ENCODE measurements around the gene EXOC6B. TPM values are rescaled to one million over a fixed set of nuclear protein-coding genes. Genes with fewer than 3 reads are reported as not detected.
"Not testable (repeated sequence)": the region's sequence is repeated elsewhere in the genome, so short reads cannot be mapped to it uniquely, and the experiment has no call there.

The EXOC6B gene
- polyA plus RNA-seq, 5 donors: 17.2 to 27.4 (median 26.6) TPM

DNA sequence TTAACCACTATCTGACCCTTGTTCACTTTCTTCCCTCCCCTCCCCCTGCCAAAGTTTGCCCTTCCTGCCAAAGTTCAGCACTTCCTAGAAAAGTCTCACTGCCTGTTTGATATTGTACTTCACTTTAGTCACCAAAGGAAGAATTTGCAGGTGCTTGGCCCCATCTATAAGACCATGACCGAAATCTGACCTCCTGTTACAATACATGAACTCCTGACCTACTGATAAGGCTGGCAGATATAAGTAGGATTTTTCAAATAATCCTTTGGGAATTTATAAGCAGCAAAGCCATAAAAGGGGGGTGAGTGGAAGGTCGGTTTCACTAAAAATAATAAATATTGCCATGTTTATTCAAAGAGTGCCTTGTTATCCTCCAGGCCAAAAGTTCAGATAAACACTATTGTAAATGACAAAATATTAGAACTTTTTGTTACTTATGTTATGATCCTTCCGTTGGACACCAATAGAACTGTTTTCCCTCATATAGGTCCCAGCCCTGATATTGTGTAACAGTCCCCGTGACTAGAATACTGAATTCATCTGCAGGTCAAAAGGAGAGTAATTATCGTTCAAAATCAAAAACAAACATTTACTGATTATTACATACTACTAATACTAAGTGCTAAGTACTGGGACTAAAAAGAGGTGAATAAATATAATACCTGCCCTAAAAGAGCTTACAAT is 277.6 kb downstream of the EXOC6B start:
- peak; percentile 7 to 11 for DNase-seq

DNA sequence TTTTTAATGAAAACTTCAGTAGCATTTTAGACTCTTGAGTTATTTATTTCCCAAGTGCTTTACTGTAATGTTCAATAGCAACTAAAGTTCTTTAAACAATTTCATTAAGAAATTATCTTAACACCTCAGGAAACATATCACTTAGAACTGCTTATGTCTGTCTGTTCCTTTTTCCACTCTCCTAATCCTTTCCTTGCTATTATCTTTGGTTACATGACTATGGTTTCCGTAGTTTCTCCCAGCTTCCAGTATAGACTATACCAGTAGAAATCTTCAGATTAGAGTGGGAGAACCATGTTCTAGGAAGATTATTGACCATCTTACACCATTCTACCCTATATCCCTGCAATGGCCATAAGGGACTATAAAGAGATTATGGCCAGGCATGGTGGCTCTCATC is 280.0 kb downstream of the EXOC6B start:
- no peak for DNase-seq

DNA sequence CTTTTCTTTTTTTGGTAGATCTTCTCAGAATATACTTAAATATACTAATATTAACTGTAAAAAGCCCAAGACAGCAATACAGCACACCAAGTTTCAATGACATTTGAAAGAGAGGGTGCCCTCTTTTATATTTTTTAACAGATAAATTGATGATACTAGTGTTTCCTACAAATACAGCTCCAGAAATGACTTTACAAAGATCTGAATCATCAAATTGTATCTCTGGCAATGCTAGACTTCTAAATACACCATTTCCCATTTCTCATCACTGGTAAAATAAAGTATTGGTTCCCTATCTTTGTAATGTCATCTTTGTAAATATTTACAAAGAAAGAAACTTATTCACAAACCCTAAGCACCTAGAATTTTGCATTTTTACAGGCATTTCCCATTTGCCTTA is 281.3 kb downstream of the EXOC6B start:
- DNase-seq: no peak

DNA sequence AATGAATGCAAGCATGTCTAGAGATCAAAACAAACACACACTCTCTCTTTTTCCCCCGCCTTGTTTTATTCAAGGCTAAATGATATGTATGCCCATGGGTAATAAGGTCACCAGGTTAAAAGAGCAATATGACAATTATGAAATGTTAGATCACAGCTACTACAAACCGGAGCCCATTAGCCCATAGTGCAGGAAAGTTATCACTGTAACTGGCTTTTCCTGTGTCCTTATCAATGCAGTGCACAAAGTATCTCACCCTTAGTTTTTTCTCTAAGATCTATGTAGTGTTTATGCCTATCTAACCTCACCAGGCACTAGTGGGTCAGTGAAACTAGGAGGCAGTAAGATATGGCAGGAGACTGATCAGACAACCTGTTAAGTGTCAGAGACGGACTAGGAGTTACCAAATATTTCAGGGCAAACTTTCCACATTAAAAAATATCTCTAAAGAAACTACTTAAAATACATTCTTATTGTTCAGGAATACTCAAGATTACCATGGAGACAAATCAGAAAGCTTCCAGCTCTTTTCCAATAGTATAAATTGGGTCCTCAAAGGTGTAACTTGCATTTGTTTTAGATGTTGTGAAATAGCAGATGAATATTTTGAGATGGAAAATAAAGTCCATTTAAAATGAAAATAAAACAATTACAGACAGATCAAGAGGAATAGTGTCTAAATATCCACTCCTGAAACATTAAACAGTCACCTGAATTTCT is 282.2 kb downstream of the EXOC6B start:
- DNase-seq: no peak

DNA sequence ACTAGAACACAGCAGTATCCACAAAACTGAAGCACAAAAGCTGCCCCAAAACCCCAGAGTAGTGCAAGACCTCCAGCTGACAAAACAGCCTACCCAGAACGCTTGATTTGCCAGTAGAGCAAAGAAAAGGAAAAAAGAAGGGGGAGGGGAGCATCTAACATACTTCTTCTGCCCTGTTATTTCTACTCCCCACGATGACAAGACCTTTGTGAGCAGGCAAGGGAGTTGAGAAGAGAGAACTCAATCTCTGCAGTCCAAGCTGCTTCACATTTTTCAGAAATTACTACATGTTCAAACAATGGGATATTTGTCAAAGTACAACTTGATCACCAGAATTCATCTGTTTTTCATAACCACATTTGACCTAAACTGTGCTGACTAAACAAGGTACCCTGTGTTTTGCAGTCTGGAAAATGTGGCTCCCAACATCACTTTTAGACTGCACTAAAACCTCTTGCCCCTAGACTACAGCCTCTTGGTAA is 286.7 kb downstream of the EXOC6B start:
- no peak for DNase-seq

DNA sequence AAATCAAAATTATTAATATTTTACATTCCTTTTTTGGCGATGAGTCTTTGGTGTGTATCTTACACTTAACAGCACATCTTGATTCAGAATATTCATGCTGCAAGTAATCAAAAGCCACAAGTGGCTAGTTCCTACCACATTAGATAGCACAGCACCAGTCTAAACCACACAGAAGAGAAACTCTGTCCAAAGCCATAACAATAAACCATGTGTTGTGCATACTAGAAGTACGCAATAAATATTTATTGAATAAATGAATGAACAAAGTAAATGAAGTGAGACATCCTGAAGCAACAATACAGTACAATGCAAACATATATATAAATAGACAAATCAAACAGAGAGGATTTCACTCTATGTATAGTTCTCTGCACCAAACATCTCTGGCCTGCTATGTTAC is 287.3 kb downstream of the EXOC6B start:
- no peak for DNase-seq

DNA sequence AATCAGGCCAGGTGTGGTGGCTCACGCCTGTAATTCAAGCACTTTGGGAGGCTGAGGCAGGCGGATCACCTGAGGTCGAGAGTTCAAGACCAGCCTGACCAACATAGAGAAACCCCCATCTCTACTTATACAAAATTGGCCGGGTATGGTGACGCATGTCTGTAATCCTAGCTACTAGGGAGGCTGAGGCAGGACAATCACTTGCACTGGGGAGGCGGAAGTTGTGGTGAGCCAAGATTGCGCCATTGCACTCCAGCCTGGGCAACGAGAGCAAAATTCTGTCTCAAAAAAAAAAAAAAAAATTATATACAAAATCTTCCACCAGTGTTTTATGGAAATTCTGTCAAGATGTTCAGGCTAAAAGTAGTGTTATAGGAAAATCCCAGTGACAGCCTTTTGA is 290.2 kb downstream of the EXOC6B start:
- not testable (repeated sequence) for DNase-seq

DNA sequence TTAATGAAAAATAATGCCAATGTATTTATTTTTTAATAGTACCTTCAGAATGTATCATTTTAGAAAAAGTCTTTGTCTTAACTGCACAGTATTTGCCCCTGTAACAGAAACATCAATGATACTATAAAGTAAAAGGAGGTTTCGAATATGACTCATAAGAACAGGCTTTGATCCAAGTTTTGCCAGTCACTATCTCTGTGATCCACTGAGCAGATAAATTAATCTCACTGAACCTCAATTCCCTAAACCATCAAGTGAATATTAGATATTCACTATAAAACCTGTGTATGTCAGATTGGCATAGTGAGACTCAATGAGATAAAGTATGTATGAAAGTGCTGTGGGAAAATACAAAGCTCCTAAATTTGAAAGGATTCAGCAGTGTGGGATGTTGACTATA is 292.1 kb downstream of the EXOC6B start:
- no peak for DNase-seq

DNA sequence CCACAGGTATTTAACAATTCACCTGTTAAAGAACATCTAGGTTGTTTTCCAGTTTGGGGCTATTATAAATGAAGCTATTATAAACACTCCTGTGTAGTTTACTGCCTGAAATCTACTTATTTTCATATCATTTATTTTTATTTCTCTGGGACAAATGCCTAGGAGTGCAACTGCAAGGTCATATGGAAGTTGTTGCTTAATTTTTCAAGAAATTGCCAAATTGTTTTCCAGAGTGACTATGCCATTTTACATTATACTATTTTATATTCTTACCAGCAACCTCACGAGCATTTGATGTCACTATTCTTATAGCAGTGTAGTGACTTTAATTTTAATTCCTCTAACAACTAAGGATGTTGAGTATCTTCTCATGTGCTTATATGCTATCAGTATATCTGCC is 298.4 kb downstream of the EXOC6B start:
- DNase-seq: no peak

DNA sequence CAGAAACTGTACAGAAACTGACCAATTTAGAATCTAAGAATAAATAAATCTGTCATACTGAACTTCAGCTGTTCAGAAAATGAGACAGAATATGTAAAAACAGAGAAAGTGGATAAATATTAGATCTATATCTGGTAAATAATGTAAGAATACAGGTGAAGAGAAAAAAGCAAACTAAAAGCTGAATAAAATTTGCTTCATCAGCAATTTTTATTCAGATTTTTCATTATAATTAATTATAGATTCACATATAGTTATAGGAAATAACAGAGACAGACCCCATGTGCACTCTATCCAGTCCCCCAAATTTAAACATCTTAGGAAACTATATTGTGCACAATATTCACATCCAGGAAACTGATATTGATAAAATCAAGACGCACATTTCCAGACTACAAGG is 299.2 kb downstream of the EXOC6B start:
- DNase-seq: no peak

DNA sequence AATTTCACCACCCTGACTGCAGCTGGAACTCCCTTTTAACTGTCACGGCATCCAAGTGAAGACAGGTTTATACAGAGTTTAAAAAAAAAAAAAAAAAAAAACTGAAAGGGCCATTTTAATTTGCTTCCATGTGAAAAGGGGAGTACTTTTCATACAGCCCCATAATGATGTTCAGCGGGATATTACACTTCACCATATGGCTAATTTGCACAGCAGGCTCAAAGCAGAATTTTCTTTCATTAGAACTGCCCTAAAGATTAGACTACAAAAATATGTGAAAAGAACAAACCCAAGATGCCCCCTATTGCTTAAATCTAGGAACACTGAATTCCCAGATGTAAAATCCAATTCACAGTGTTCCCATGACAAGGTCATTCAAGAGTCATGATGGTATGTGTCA is 301.8 kb downstream of the EXOC6B start:
- no peak for DNase-seq

DNA sequence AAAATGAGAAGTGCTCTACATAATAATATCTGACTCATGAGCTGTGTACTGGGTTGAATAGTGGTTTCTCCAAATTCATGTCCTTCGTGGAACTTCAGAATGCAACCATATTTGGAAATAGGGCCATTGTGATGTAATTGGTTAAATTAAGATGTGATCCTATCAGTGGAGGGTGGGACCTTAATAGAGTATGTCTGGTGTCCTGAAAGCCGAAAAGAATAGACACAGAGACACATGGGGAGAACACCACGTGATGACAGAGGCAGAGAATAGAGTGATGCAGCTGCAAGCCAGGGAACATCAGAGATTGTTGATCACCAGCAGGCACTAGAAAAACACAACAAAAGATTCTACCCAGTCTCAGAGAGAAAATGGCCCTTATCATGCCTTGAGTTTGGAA is 310.1 kb downstream of the EXOC6B start:
- DNase-seq: no peak

DNA sequence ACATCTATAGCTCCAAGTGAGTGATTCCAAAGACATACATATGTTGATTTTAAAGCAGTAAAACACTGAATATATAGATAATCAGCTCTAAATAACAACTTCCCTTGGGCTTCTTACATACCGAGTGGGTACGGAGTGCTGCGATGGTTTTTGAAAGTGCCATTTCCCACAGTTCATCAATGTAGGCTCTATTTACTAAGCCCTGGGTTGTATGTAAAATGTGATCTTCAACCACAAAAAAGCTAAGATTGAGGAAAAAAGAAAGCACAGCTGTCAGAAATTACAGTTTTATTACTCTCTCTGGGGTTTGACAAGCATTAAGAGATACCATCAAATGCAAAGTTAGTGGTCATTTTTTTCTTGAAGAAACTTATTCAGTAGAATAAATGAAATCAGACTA is 312.8 kb downstream of the EXOC6B start:
- DNase-seq: no peak

DNA sequence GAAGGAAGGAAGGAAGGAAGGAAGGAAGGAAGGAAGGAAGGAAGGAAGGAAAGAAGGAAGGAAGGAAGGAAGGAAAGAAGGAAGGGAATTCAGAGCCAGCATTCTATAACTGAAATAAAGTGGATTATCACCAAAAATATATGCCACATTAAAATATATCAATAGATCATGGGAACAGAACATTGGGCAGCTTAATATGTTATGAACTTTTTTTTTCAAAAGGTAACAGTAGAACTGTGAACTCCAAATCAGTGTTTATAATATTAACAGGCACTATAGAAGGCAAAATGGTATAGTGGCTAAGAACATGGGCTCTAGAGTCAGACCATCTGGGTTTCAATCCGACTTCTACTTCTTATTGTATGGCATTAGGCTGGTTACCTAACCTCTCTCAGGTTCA is 313.5 kb downstream of the EXOC6B start:
- no peak for DNase-seq

DNA sequence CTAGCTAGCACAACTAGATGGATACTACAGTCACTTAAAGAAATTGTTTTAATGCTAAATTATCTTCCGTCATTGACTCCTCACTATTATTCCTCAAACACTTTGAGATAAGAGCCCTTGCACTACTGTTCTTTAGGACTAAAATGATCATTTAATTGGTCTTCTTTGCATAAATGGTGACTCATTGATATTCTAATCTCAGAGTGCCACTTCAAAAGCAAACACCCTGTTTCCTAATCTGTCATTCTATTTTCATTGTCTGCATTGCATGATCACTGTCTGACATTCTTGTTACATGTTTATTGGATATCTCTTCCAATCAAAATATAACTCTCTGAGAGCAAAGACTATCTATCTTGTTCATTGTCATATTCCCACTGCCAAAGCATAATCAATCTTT is 313.9 kb downstream of the EXOC6B start:
- no peak for DNase-seq

DNA sequence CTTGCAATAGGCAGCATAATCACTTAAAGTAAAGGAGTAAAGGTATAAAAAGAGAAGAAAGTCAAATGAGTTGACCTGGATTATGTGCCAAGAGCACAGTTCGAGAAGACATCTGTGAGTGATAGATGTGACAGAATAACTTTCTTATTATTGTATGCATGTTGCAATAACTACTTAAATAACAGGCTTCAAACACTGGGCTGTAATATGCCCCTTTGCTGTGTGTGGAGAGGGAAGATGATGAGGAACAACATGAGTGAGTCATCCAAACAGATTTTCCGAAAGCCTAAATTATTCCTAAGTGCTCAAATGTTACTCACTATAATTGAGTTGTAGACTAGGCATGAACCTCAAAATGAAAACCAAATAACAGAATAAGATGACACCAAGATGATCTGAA is 328.1 kb downstream of the EXOC6B start:
- DNase-seq: no peak

DNA sequence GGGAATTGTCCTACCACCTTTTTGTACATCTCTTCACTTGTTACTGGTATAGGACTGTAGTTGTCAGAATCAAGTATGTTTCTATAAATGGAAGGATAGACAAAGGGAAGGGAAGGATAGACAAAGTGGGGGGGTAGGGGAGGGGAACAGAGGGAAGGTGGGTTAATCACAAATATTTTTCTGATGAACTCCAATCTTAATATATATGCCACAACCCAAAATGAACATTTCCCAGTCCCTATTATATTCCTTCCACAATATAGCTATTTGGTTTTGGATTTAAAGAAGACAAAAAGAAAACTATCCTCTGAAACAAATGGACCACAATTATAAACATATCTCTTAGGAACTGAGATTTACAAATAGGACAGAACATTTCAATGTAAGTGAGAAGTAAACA is 329.4 kb downstream of the EXOC6B start:
- no peak for DNase-seq

DNA sequence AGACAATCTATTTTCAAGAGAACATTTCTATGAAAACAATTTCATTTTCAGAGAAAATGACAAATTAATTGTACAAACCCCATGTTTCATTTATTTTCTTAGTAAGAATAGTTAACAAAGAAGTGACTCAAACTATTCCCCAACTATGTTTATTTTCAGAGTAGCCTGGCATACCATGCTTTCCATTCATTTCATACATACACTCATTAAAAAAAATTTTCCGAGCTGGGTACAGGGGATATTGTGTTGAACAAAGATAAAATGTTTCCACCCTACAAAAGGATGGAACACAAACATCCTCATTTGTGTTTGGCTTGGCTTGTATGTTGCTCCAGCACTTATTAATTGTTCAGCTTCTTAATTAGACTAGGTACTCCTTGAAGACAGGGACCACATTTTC is 331.4 kb downstream of the EXOC6B start:
- no peak for DNase-seq

DNA sequence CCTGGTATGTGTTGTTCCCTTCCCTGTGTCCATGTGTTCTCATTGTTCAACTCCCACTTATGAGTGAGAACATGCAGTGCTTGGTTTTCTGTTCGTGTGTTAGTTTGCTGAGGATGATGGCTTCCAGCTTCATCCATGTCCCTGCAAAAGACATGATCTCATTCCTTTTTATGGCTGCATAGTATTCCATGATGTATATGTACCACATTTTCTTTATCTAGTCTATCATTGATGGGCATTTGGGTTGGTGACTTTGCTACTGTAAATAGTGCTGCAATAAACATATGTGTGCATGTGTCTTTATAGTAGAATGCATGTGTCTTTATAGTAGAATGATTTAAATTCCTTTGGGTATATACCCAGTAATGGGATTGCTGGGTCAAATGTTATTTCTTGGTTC is 341.2 kb downstream of the EXOC6B start:
- not testable (repeated sequence) for DNase-seq

DNA sequence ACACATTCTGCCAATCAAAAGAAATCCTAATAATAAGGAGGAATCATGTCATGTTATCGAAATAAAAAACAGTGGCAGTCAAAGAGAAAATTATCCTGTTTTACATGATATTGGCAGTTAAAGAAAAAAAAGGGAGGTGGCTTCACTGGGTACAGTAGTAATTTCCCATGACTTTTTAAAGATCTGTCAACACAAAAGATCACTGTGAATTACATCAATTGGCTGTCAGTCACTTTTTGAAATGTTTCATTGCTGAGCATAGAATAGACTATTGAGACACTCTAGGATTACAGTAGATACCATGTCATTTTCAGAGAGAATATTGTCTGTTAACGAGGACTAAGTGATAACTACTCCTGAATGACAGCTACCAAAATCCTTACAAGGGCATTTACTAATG is 342.5 kb downstream of the EXOC6B start:
- DNase-seq: no peak

DNA sequence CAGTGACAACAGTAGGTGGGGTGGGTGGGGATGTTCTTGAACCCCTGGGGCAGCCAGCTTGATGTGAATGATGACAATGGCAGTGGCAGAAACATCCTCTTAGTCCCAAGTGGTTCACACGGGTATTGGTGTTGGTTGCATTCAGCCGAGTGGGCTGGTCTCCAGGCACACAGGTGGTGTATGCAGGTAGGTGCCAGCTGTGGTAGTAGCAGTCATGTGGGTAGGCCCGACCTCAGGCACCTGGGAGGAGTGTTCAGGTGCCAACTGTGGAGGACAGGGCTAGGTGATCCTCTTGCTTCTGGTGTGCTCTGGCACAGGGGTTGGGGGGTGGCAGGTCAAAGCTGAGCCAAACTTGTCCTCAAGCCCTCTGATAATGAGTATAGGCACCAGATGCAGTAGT is 350.6 kb downstream of the EXOC6B start:
- no peak for DNase-seq

DNA sequence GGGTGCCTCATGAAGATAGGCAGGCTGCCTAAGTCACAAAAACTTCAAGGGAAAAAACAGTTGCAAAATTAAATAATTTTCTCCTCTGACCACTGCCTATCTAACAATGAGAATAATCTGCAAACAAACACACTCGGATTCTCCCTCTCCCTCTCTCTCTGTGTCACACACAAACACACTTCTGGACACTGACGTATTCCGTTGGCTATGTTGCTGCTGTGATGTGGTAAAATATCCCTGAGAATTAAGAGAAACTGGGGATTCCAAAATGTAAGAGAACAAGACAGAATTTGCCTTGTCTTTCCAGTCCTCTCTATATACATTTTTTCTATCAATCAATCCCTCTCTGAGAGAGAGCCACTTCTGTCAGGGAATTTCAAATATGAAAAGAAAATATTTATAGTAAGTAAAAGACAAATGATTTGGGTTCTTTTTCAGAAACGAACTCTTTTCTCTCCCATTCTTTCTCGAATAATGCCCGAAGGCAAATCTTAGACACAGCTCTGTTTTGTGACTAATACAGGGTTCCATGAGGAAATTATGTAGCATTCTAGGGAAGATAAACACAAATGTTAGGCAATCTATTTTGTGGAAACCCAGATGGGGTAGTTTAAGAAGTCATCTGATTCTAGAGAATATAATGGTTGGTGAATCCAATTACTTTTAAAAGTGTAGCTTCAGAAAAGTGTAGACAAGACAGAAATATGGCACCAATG is 367.9 kb downstream of the EXOC6B start:
- DNase-seq: no peak

DNA sequence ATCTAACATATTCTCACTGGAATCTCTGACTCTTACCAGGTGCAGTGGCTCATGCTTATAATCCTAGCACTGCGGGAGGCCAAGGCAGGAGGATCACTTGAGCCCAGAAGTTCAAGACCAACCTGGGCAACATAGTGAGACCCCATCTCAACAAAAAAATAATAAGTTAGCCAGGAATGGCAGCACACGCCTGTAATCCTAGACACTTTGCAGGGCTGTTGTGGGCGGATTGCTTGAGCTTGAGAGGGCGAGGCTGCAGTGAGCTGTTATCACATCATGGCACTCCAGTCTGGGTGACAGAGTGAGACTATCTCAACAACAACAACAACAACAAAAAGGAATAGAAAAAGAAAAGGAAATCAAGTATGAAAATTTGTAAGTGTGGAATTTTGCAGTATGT is 371.6 kb downstream of the EXOC6B start:
- no peak for DNase-seq
